HUDEP-2 (cell line): ENCODE measurements around the gene TMPRSS9.

Source experiments
- DNase-seq, 76 experiments: peaks; one replicate each; lab custom pipeline; 2025; ENCODE audit not compliant: unreplicated experiment in 76 of 76; lab: John Stamatoyannopoulos, UW

Gene TMPRSS9

DNA sequence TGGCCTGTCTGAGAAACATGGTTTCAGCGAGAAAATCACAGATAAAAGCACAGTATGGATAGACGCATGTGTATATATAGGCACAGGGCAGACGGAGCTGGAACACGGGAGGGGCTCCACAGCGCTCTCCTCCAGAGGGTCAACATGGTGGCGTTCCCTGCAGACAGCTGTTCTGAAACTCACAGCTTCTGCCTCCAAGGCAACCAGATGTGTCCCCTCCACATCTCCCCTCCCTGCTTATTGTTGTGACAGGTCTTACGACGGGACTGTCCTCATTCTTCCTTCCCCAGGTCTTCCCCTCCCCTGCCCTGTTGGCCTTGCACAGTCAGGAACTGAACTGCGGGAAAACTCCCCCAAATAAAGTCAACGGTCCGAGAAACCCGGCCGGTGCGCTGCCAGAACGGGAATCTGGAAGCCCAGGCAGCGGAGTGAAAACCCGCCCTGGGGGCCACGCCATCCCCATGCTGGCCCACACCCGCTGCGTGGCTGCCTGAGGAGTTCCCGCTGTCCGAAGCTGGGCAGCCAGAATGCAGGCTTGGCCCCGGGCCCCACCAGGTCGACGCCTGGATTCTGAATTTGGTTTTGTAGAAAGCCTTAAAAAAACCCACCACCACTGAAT is 70.0 kb downstream of the TMPRSS9 start:
- no peak for DNase-seq

DNA sequence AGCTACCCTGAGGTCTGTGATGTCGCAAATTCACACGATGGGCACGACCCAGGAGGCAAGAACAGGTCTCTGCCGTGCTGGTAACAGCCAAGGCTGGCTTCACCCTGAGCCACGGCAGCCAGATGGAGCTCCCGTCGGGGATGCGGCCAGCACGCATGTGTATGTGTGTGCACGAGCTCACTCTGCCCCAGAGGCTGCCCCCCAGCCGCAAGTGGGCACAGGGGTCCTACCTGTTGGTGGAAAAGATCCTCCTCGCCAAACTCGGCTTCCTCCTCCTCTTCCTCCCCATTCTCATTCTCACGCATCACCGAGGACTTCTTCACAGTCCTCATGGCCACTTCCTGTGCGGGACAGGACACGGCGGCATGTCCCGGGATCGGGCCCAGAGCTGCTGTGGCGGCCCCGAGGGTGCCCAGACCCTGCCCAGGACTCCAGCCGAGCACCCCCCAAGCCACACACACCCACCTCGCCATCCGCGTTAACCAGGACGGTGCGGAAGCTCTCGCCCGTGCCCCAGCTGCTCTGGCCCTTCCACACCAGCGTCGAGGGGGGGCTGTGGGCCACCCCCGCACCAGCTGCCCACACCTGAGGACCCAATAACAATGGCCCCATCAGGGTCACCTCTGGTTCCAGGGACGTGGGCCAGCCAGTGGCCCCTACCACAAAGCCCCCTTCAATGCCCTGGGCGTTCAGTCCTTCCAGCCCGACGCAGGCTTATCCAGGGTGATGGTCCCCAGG is 71.4 kb downstream of the TMPRSS9 start:
- no peak for DNase-seq

DNA sequence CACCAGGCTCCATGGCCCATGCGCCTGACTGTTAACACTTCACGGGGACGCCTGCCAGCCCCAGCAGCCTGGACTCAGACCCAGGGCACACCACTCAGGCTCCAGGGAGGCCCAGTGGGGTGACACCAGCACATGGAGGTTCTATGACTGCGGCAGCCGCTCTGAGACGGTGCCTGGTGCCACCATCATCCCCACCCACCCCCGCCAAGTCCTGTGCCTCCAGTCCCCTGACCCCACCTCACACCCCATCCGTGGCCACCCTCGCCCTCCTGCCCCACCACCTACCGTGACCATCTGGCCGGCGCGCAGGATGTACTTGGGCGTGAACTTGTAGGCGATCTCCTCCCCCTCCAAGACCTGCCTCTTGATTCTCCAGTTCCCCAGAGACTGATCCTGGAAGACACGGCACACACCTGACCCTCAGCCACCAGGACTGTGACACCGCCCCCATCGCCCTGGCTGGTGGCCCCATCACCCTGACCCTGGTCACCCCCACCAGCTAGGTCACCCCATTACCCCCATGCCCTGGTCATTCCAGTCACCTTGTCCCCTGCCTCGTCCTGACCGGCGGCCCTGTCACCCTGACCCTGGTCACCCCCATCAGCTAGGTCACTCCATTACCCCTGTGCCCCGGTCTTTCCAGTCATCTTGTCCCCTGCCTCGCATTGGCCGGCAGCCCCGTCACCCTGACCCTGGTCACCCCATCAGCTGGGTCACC is 72.2 kb downstream of the TMPRSS9 start:
- DNase-seq, result no peak

DNA sequence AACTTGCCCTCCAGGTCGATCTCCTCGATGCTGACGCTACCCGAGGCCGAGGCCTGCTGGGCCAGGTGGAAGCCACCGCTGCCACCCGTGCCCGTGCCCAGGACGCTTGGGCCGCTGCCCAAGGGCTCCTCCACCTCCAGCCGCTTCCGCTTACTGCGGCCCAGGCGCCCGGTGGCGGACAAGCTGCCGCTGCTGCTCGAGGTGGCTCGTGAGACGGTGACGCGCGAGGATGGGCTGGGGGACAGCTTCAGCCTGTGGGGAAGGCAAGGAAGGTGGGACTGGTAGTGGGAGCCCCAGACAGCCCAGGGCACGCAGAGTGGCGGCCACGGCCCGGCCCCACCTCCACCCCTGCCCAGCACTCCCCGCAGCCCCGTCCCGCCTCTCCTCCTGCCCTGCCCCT is 73.8 kb downstream of the TMPRSS9 start:
- no peak for DNase-seq

DNA sequence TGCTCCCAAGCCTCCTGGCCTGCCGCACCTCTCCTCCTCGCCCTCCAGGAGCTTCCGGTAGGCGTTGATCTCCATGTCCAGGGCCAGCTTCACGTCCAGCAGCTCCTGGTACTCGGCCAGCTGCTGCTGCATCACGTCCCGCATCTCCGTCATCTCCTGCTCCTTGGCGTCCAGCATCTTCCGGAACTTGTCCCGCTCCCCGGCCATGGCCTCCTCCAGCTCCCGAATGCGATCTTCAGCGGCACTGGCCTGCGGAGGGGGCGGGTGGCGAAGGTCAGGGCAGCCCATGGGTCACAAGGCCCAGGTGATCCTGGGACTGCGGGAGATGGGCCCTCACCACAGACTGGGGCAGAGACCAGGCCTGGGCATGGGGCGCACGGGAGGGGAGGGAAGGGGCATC is 74.2 kb downstream of the TMPRSS9 start:
- no peak for DNase-seq

DNA sequence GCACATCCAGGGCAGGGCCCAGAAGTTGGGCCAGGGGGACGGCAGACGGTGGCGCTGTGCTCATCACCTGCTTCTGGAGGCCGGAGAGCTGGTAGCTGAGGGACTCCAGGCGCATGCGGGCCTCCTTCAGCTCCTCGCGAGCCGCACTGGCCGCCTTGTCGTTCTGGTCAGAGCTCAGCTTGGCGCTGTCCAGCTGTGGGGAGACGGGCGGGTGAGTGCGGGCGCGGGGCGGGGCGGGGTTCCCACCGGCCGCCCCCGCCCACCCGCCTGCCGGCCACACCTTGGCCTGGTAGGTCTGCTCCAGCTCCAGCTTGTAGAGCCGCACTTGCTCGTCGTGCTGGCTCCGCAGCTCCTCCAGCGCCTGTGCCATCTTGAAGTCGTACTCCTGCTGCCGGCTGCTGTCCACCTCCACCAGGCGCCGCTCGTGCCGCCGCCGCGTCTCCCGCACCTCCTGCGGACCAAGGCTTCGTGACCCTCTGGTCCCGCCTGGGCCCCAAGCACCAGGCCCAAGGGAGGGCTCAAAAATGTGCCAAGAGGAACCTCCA is 74.7 kb downstream of the TMPRSS9 start:
- DNase-seq, result no peak

DNA sequence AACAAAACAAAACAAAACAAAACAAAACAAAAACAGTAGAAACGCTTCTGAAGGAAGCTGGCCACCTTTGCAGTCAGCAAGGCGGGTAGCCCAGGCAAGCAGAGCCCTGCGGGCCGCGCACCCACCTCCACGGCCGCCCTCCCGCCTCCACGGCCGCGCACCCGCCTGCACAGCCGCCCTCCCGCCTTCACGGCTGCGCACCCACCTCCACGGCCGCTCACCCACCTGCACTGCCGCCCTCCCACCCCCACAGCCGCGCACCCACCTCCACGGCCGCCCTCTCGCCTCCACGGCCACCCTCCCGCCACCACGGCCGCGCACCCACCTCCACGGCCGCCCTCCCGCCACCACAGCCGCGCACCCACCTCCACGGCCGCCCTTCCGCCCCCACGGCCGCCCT is 76.3 kb downstream of the TMPRSS9 start:
- DNase-seq, result no peak

DNA sequence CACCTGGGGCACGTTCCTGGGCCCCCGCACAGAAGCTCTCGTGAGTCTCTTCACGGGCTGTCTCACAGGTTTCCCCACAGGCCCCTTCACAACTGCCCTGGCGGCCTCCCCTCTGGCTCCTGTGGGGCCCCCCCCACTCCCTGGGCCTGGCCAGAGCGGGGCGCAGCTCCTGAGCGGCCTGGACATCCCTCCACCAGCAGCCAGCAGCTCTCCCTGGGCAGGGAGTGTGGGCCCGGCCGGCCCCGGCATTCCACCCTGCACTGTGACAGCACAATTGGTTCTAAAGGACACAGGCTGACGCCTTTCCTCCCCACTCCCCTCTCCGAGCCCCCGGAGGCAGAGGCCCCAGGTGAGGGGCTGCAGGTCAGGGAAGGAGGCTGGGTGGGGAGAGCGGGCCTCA is 76.9 kb downstream of the TMPRSS9 start:
- DNase-seq, result no peak

DNA sequence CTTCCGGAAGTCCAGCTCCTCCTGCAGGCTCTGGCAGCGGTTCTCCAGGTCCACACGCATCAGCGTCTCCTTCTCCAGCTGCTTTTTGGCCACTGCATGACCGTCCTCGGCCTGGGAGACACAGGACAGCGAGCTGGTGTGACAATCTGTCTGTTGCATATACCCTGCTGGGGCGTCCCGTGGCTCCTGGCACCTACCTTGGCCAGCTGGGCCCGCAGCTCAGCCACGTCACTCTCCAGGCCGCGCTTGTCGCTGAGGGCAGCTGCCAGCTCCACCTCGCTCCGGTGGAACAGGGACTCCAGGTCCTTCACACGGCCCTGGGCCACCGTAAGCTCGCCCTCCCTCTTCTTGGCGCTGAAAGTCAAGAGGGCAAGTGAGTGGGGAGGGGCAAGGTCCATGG is 78.1 kb downstream of the TMPRSS9 start:
- no peak for DNase-seq

DNA sequence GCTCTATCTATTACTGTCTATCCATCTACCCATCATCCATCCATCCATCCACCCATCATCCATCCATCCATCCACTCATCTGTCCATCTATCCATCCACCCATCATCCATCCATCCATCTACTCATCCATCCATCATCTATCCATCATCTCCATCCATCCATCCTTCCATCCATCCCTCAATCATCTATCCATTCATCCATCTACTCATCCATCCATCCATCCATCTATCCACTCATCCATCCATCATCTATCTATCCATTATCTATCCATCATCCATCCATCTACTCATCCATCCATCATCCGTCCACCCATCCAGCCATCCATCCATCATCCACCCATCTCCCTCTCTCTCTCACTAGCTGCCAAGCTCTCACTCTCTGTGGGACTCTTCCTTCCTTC is 80.5 kb downstream of the TMPRSS9 start:
- DNase-seq, result no peak

DNA sequence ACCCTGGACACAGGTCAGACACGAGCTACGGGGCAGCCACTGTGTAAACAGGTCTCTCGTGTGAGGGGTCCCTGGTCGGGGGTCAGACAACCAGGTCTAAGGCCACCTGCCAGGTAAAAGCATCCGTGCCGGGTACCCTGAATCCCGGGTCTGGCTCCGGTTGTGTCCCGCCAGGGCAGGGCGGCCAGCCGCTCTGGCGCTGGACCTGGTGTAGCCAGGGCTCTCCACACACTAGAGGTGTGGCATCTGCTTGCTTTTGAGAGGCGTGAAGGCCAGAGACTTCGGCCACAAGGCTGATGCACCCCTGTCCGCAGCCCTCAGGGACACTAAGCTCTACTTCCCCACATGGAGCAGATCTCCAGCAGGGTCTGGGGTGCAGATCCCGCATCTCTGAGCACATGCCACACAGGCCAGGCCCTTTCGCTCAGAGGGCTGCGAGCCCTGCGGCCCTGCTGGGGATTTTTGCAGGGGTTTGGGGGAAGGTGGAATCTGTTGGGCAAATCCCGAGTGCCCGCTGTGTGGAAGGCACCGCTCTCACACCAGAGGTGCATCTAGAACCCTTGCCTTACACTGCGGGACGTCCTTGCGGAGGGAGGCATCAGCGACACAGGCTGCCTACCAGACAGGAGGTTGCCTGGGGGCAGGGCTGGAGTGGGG is 81.2 kb downstream of the TMPRSS9 start:
- DNase-seq, result no peak

DNA sequence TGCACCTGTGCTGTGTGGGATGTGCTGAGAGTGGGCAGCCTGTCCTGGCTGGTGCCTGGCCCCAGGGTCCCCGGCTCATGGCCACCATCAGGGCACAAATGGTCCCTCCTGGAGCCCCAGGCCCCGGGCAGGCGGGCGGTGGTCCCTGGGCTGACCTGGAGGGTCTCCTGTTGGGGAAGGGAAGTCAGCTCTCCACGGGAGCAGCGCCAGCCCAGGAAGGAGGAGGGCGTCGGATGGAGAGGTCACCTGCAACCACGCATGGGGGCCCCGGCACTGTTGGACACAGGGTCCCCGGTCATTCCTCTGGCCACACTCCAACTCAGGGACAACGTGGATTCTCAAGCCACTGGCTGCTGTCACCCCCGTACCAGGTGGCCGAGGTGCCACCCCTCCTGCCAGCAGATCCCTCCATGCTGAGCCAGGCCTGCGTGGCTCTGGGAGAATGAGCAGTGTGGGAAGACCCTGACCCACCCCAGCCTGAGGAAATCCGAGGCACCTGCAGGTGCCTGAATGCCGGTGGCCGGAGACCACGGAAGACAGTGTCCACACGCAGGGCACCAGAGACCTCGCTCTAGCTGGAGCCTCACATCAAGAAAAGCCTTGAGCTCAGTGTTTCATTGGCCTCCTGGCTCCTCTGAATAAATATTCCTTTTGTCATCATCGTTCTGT is 83.2 kb downstream of the TMPRSS9 start:
- no peak for DNase-seq

DNA sequence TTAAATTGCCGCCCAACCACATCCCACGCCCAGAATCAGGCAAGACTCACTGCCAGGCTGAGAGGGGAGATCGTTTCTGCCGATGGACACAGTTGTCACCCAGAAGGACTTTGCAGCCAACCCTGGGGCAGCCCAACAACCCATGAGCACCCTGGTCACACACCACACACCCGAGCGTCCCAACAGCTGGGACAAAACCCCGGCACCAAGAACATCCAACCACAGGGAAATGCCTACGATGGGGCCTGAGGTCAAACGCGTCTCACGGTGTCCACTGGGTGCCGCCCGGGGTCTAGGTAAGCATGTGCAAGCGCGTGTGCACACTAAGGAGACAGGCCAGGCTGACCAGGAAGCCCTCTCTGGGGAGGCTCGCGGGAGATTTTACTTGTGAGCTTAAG is 83.7 kb downstream of the TMPRSS9 start:
- DNase-seq, result no peak

DNA sequence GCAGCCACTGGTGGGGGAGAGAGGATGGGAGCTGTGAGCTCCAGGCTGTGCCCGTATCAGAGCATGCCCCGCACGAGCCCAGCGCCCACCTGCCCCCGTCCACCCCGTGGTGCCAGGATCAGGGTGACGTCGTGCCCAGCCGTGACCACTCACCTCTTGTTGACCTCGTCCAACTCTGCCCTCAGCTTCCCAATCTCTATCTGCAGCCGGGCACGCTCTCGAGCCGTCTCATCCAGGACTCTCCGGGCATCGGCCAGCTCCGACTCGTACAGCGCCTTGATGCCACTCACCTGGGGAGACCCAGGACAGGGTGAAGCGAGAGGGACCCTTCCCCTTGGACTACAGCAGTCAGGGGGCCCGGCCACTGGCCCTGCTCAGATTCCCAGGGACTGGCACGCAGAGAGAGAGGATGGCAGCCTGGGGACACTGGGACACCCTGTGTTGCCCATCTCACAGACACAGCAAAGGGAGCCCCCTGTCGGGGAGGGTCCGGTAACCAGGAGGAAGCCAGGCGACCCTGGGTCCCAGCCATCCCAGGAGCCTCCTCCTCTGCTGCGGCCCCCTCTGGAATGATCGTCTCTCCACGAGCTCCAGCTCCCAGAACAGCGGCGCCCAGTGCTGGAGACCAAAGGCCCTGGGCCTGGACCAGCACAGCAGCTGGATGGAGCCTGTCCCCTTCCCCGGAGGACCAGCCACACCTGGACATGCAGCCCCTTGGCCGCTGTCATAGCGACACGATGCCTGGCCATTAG is 84.4 kb downstream of the TMPRSS9 start:
- DNase-seq, result no peak

DNA sequence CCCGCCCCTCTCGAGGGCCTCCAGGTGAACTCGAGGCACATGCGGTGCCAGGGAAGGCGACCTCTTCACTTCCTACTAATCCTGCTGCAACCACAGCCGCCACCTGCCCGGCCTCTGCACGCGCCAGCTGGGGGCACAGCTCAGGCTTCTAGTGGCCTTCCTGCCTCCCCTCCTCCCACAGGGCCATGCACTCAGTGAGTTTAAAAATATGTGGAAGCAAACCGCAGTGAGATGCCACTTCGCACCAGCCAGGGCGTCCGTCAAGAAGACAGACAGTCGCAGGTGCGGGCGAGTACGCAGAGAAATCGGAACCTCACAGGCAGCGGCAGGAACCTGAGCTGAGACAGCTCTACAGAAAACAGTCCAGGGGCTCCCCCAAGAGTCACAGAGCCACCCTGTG is 86.3 kb downstream of the TMPRSS9 start:
- DNase-seq, result no peak

DNA sequence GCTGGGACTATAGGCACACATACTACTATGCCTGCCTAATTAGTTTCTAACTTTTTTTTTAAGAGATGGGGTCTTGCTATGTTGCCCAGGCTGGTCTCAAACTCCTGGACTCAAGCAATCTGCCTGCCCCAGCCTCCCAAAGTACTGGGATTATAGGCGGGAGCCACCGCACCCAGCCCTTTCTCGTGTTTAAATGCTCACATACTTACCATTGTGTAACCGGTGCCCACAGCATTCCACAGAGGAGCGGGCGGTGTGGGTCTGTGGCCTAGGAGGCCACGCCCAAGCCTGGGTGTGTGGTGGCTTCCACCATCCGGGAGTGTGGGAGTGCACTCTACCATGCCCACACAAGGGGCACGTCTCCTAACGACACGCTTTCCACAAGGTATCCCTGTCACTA is 89.0 kb downstream of the TMPRSS9 start:
- no peak for DNase-seq

DNA sequence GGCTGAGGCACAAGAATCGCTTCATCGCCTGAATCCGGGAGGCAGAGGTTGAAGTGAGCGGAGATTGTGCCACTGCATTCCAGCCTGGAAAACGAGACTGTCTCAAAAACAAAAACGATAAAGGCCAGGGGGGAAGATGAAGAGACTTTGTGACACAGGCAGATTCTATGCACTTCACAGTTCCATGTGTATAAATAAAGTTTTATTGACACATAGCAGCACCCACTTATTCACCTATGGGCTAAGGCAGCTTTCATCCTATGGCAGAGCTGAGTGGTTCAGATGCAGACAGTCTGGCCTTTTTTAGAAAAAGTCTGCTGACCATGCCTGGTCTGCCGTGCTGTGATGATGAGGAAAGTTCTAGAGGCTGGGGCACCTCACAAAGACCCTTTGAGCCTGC is 91.1 kb downstream of the TMPRSS9 start:
- no peak for DNase-seq

DNA sequence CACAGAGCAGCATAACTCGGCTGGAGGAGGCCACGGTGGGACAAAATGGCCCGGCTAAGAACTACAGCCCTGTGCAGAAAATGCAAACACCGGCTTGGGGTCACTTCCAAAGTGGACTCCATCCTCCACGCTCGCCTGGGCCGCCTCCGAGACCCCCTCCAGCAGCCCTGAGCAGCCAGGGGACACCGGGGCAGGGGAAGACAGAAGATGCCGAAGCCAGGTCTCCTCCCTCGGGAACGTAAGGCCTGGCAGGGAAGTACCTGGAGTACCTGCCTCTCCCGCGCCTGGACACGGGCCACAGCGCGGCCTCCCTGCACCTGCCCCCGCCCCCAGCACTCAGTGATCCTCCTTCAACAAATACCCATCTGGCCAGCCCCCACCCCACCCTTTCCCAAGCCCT is 91.7 kb downstream of the TMPRSS9 start:
- DNase-seq, result no peak

DNA sequence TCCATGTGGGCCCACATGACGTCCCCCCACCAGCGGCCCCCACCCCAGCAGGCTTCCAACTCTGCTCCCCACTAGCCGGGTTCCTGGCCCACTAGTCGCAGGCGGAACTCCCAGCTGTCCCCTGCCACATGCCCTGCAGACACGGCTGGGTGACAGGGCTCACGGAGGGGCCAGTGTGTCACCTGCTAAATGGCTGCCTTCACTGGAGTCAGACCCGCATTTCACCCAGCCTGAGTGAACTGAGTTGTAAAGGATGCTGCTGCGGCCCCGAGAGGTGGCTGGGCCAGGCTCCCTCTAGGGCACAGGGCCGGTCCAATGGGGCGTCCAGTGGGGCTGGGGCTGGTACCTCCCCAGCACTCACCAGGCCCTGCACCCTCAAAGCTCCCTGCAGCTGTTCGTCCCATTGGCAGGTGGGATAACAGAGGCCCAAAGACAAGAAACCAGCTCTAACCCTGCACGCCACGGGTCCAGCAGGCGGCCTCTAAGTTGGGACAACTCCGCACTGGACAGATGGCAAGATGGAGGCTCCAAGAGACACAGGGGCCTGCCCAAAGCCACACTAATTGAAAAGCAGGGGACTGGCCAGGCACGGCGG is 93.5 kb downstream of the TMPRSS9 start:
- DNase-seq, result no peak
